H9 (cell line): ENCODE measurements around the gene SLC5A2. TPM values are rescaled to one million over a fixed set of nuclear protein-coding genes. Genes with fewer than 3 reads are reported as not detected.

Experiments used
- DNase-seq: peaks from one replicate; pipeline ENCODE4 v3.0.0-alpha.2; 2017
- H2AFZ ChIP-seq: one replicate; pipeline ENCODE4 v1.6.1; 2013; ENCODE audit warnings: mild to moderate bottlenecking, low read length, control low read depth, moderate library complexity
- H2AK5ac ChIP-seq: 2 replicates; pipeline ENCODE4 v1.6.1; 2013; ENCODE audit warnings: low read length, control low read depth, mixed read lengths; ENCODE audit not compliant: insufficient read length
- H2BK120ac ChIP-seq: one replicate; pipeline ENCODE4 v1.6.1; 2013; ENCODE audit warnings: low read depth, mild to moderate bottlenecking, low read length, control low read depth, inconsistent platforms; ENCODE audit not compliant: poor library complexity, severe bottlenecking
- H2BK12ac ChIP-seq: 2 replicates; pipeline ENCODE4 v1.6.1; 2013; ENCODE audit warnings: low read length, control low read depth, mixed read lengths, low read depth; ENCODE audit not compliant: insufficient read length
- H2BK15ac ChIP-seq: 2 replicates; pipeline ENCODE4 v1.6.1; 2013; ENCODE audit warnings: low read depth, low read length, control low read depth
- H2BK20ac ChIP-seq: one replicate; pipeline ENCODE4 v1.6.1; 2013; ENCODE audit warnings: low read depth, mild to moderate bottlenecking, low read length, control low read depth, inconsistent platforms; ENCODE audit not compliant: poor library complexity, severe bottlenecking
- H2BK5ac ChIP-seq: 2 replicates; pipeline ENCODE4 v1.6.1; 2013; ENCODE audit warnings: low read length, control low read depth, mixed read lengths; ENCODE audit not compliant: insufficient read length
- H3K14ac ChIP-seq: 2 replicates; pipeline ENCODE4 v1.6.1; 2013; ENCODE audit warnings: low read length, control low read depth; ENCODE audit not compliant: insufficient read depth
- H3K18ac ChIP-seq: 2 replicates; pipeline ENCODE4 v1.6.1; 2013; ENCODE audit warnings: low read depth, mild to moderate bottlenecking, mixed read lengths, low read length, control low read depth; ENCODE audit not compliant: insufficient read length
- H3K23ac ChIP-seq: 2 replicates; pipeline ENCODE4 v1.6.1; 2013; ENCODE audit warnings: low read length, control low read depth, mixed read lengths, low read depth; ENCODE audit not compliant: insufficient read length
- H3K23me2 ChIP-seq: 2 replicates; pipeline ENCODE4 v1.6.1; 2013; ENCODE audit warnings: low read depth, mild to moderate bottlenecking, mixed read lengths, low read length, control low read depth; ENCODE audit not compliant: insufficient read length, poor library complexity, severe bottlenecking
- H3K27ac ChIP-seq: 2 replicates; pipeline ENCODE4 v1.5.1; 2013; ENCODE audit warnings: low read length, control low read depth, mixed read lengths, low read depth; ENCODE audit not compliant: insufficient read length
- H3K27me3 ChIP-seq: 2 replicates; pipeline ENCODE4 v1.6.1; 2013; ENCODE audit warnings: low read length, control low read depth, inconsistent platforms; ENCODE audit not compliant: insufficient read depth
- H3K4ac ChIP-seq: 2 replicates; pipeline ENCODE4 v1.6.1; 2013; ENCODE audit warnings: low read depth, mild to moderate bottlenecking, control low read depth, inconsistent platforms, low read length, moderate library complexity
- H3K4me1 ChIP-seq: 2 replicates; pipeline ENCODE4 v1.6.1; 2013; ENCODE audit warnings: low read length, control low read depth, inconsistent platforms; ENCODE audit not compliant: insufficient read depth
- H3K4me2 ChIP-seq: 2 replicates; pipeline ENCODE4 v1.6.1; 2013; ENCODE audit warnings: low read length, control low read depth, mixed read lengths; ENCODE audit not compliant: insufficient read length, insufficient read depth
- H3K56ac ChIP-seq: 2 replicates; pipeline ENCODE4 v1.6.1; 2013; ENCODE audit warnings: low read depth, mild to moderate bottlenecking, mixed read lengths, low read length, control low read depth; ENCODE audit not compliant: insufficient read length
- H3K79me1 ChIP-seq: 2 replicates; pipeline ENCODE4 v1.6.1; 2013; ENCODE audit warnings: low read depth, mild to moderate bottlenecking, moderate library complexity, low read length, control low read depth, inconsistent platforms; ENCODE audit not compliant: insufficient read depth, poor library complexity, severe bottlenecking
- H3K79me2 ChIP-seq: 2 replicates; pipeline ENCODE4 v1.6.1; 2013; ENCODE audit warnings: low read length, control low read depth, inconsistent platforms; ENCODE audit not compliant: insufficient read depth
- H3K9ac ChIP-seq: 2 replicates; pipeline ENCODE4 v1.6.1; 2013; ENCODE audit warnings: low read length, control low read depth, mixed read lengths; ENCODE audit not compliant: insufficient read length; ENCODE audit errors: extremely low read depth
- H3K9me3 ChIP-seq: one replicate; pipeline ENCODE4 v1.6.1; 2013; ENCODE audit warnings: low read depth, low read length, inconsistent platforms; ENCODE audit not compliant: control insufficient read depth
- H3T11ph ChIP-seq: one replicate; pipeline ENCODE4 v1.6.1; 2013; ENCODE audit warnings: mild to moderate bottlenecking, low read length, control low read depth, inconsistent platforms
- H4K20me1 ChIP-seq: one replicate; pipeline ENCODE4 v1.6.1; 2013; ENCODE audit not compliant: control insufficient read depth, insufficient read length, insufficient read depth
- H4K5ac ChIP-seq: 2 replicates; pipeline ENCODE4 v1.6.1; 2013; ENCODE audit warnings: low read depth, mild to moderate bottlenecking, mixed read lengths, low read length, control low read depth; ENCODE audit not compliant: insufficient read length
- H4K8ac ChIP-seq: replicated peaks from 2 replicates; pipeline ENCODE4 v1.6.1; 2013; ENCODE audit warnings: low read length, control low read depth, mixed read lengths, low read depth; ENCODE audit not compliant: insufficient read length
- H4K91ac ChIP-seq: 2 replicates; pipeline ENCODE4 v1.6.1; 2013; ENCODE audit warnings: low read depth, mild to moderate bottlenecking, moderate library complexity, mixed read lengths, low read length, control low read depth; ENCODE audit not compliant: insufficient read length
- H3K27ac Mint-ChIP-seq, 3 experiments: 2 replicates in 2 of 3; 3 replicates in 1 of 3; pipeline ENCODE4 v1.8.0; 2020 to 2021; ENCODE audit warnings: mixed read lengths in 3 of 3, mild to moderate bottlenecking in 1 of 3, moderate library complexity in 1 of 3
- H3K27me3 Mint-ChIP-seq: 2 replicates; pipeline ENCODE4 v1.8.0; 2021; ENCODE audit warnings: low read depth, mild to moderate bottlenecking, moderate library complexity, mixed read lengths
- H3K36me3 Mint-ChIP-seq, 3 experiments: 2 replicates in 2 of 3; 3 replicates in 1 of 3; pipeline ENCODE4 v1.8.0; 2020 to 2021; ENCODE audit warnings: low read depth in 3 of 3, mixed read lengths in 3 of 3; ENCODE audit not compliant: insufficient read depth in 1 of 3
- H3K4me1 Mint-ChIP-seq, 2 experiments: 2 replicates each; pipeline ENCODE4 v1.8.0; 2020; ENCODE audit warnings: mixed read lengths in 2 of 2
- H3K4me3 Mint-ChIP-seq, 2 experiments: 2 replicates in 1 of 2; 3 replicates in 1 of 2; pipeline ENCODE4 v1.8.0; 2020 to 2021; ENCODE audit warnings: mild to moderate bottlenecking in 2 of 2, mixed read lengths in 2 of 2, moderate library complexity in 1 of 2
- H3K9me3 Mint-ChIP-seq, 2 experiments: 2 replicates in 1 of 2; 3 replicates in 1 of 2; pipeline ENCODE4 v1.8.0; 2020; ENCODE audit warnings: mild to moderate bottlenecking in 2 of 2, mixed read lengths in 2 of 2, moderate library complexity in 1 of 2
- WGBS: extraction: QIAGEN DNeasy Blood & Tissue Kit; methylation state at CpG from one replicate; pipeline ENCODE4 v1.1.7; 2013; ENCODE audit warnings: missing lambda C conversion rate, low lambda C conversion rate, mixed read lengths; ENCODE audit not compliant: insufficient read length; ENCODE audit errors: extremely low coverage; 5-methylcytosine and 5-hydroxymethylcytosine counted together
- total RNA-seq: library from RNA; stranded (reverse); gene quantifications from 2 replicates; pipeline ENCODE4 v1.2.1, GENCODE V29; 2021
- TF ChIP-seq, protein P1 (sequence below): fragments of 200-600 bp; sonication (generic); conservative IDR thresholded peaks from 3 replicates; pipeline ENCODE4 v1.8.0; 2021; ENCODE audit warnings: antibody characterized with exemption, mild to moderate bottlenecking

SLC5A2 gene
- total RNA-seq, 1 experiment from 2014 or later: 0.52 TPM

DNA sequence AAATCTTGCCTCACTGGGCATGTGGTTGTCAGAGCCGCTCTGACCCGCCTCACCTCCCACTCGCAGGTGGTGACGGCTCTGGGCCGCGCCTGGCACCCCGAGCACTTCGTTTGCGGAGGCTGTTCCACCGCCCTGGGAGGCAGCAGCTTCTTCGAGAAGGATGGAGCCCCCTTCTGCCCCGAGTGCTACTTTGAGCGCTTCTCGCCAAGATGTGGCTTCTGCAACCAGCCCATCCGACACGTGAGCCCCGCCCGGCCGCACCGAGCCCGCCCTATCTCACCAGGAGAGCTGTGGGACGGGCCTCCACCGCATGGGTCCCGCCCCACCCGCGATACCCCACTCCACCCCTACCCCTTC, 7.0 kb upstream of the SLC5A2 start:
- peaks cover 1% of the 10 kb centered on the region; the same call in 1 of the 2 replicates for H3K27me3 ChIP-seq
- peak overlapping the region; percentile 90 for H3K4me2 ChIP-seq
- peaks cover 68% of the 10 kb centered on the region for H3K27me3 Mint-ChIP-seq

More for the DNA sequence above, 7.0 kb upstream of the SLC5A2 start:
- H2BK15ac ChIP-seq: no peak overlapping the region
- no peak overlapping the region for H4K91ac ChIP-seq
- TF ChIP-seq, protein P1, sequence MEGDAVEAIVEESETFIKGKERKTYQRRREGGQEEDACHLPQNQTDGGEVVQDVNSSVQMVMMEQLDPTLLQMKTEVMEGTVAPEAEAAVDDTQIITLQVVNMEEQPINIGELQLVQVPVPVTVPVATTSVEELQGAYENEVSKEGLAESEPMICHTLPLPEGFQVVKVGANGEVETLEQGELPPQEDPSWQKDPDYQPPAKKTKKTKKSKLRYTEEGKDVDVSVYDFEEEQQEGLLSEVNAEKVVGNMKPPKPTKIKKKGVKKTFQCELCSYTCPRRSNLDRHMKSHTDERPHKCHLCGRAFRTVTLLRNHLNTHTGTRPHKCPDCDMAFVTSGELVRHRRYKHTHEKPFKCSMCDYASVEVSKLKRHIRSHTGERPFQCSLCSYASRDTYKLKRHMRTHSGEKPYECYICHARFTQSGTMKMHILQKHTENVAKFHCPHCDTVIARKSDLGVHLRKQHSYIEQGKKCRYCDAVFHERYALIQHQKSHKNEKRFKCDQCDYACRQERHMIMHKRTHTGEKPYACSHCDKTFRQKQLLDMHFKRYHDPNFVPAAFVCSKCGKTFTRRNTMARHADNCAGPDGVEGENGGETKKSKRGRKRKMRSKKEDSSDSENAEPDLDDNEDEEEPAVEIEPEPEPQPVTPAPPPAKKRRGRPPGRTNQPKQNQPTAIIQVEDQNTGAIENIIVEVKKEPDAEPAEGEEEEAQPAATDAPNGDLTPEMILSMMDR: no peak
- no peaks in the 10 kb centered on the region for H3K79me2 ChIP-seq
- no peak overlapping the region for H2AFZ ChIP-seq
- no peak overlapping the region for H3K9ac ChIP-seq
- no peak overlapping the region for H2BK5ac ChIP-seq
- Mint-ChIP-seq H3K9me3 (no peaks in the 10 kb centered on the region; a peak in 1 of 5 replicates), H3K36me3 (peaks cover 0 to 14% (median 1%) of the 10 kb centered on the region in 3 experiments; a peak in 3 of 7 replicates), H3K4me1 (peaks cover 21 to 26% of the 10 kb centered on the region in 2 experiments), H3K27ac (no peak overlapping the region), H3K4me3 (peak overlapping the region; percentile 73 to 85)
- H3K14ac ChIP-seq: no peak overlapping the region
- H3K27ac ChIP-seq: no peak overlapping the region
- H4K8ac ChIP-seq: no peak overlapping the region
- H3K4ac ChIP-seq: no peak overlapping the region
- no peak overlapping the region for H2BK120ac ChIP-seq
- no peak overlapping the region for H3K56ac ChIP-seq
- H3K9me3 ChIP-seq: no peaks in the 10 kb centered on the region
- no peak overlapping the region for H3T11ph ChIP-seq
- DNase-seq: peak; percentile 43
- peaks cover 3% of the 10 kb centered on the region; the same call in 1 of the 2 replicates for H3K4me1 ChIP-seq
- no CpG with 5 or more reads among the region's 26 CpGs for WGBS
- H3K18ac ChIP-seq: no peak overlapping the region
- H3K23ac ChIP-seq: no peak overlapping the region
- H4K5ac ChIP-seq: no peak overlapping the region
- no peaks in the 10 kb centered on the region for H4K20me1 ChIP-seq
- H2BK20ac ChIP-seq: no peak overlapping the region
- H3K79me1 ChIP-seq: no peaks in the 10 kb centered on the region
- H2AK5ac ChIP-seq: no peak overlapping the region
- H2BK12ac ChIP-seq: no peak overlapping the region
- H3K23me2 ChIP-seq: peaks cover 22% of the 10 kb centered on the region
